H54 (cell line): Measurements from ENCODE around the gene BRAF.
"Not testable (repeated sequence)": the region's sequence is repeated elsewhere in the genome, so short reads cannot be mapped to it uniquely, and the experiment has no call there.

Experiments
- DNase-seq: peaks from one replicate; pipeline ENCODE4 v3.0.0; 2011; ENCODE audit warnings: low spot score, mixed read lengths; ENCODE audit not compliant: insufficient read length
- FAIRE-seq: peaks from 3 replicates; lab custom pipeline; 2011; peaks lifted over from hg19 to GRCh38; lab: Jason Lieb, UNC
- POLR2A ChIP-seq: IDR thresholded peaks from 2 replicates; pipeline ENCODE4 v1.6.1; 2011; ENCODE audit warnings: low read depth, mild to moderate bottlenecking, low read length

The BRAF gene

GRCh38 chr7:140924821-140925421, at the start of gene BRAF:
Gene BRAF, minus strand, starts transcription at chr7:140924929. Its CDS starts 226 bp downstream, at chr7:140924703.
- peak; percentile 52 for TF ChIP-seq POLR2A
- FAIRE-seq, result peak; percentile 67
- peak; percentile 75 for DNase-seq

- FAIRE-seq, result no peak
- TF ChIP-seq POLR2A, result no peak
- DNase-seq, result no peak
Observed at GRCh38 chr7:140972876-140973829, 48.4 kb upstream of the BRAF start.

DNA sequence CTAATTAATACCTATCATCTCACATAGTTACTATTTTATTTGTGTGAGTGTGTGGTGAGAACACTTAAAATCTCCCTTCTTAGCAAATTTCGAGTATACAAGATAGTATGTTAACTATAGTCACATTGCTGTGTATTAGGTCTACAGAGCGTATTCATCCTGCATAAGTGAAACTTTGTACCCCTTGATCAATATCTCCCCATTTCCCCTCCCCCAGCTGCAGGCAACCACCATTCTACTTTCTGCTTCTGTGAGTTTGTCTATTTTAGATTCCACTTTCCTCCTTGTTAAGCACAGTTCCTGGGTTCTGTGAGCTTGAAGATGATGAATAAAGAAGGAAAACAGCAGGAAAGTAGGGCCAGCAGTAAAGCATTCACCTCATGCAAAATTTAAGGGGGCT, 47.6 kb upstream of the BRAF start:
- no peak for FAIRE-seq
- no peak for TF ChIP-seq POLR2A

DNA sequence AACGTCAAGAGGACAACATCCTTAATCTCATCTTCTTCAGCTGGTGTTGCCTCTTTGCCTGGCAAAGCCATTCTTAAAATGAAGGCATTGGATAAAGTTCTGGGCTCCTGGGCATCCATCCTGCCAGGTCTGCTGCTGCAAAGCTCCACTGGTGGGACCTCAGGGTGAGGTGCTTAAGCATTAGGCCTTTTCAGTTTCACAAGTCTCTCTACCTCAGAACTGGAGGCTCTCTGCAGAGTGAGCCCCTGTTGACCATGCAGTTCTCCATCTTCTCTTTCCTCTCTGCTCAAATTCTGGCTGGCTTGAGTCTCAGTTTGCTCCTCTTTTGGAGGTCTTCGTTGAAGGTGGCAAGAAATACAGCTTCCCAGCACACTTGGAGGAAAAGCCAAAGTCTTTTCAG, 42.7 kb upstream of the BRAF start:
- TF ChIP-seq POLR2A, result no peak
- FAIRE-seq (no peak), DNase-seq (no peak)

More for the DNA sequence above, 47.6 kb upstream of the BRAF start:
- DNase-seq, result no peak

DNA sequence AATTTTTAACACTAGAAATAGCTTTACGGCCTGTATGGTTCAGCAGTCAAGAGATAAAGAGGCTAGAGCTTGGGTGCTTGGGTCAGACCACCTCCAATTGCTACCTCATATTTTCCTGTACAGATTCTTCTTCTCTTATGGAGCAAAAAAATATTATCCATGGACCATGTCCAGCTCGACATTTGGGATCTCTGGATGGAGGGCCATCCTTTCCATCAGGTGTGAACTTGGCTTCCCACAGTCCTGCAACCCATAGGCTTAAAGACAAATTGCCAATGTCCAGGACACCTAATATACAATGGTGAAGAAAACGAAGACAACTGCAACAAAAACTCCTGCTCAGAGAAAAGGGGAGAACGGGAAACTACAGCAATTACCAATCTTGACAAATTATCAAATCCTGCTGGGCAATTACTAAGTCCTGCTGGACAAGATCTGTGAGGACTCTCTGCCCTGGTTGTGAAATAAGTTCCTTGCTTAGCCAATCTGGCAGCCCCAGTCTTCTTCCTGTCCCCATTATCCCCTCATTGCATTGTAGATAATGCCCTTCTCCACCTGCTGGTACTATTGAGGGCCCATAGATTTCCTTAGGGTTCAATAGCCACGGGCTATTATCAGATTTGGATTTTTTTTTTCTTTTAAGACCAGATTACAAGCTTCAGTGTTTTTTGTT, 42.0 kb upstream of the BRAF start:
- FAIRE-seq (no peak), DNase-seq (no peak)
- TF ChIP-seq POLR2A, result no peak

DNA sequence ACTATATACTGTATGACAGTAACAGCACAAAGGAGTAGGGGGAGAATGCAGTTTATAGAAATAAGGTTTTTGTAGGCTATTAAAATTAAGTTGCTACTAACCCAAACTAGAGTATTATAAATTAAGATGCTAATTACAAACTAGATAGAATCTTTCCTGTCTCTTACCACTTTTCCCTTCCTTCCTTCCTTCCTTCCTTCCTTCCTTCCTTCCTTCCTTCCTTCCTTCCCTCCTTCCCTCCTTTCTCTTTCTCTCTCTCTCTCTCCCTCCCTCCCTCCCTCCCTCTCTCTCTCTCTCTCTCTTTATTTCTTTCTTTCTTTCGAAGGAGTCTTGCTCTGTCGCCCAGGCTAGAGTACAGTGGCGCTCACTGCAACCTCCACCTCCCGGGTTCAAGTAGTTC, 36.4 kb upstream of the BRAF start:
- DNase-seq (no peak), FAIRE-seq (no peak)
- TF ChIP-seq POLR2A, result no peak

- FAIRE-seq, DNase-seq: not testable (repeated sequence)
Observed at GRCh38 chr7:140956997-140957396, 32.3 kb upstream of the BRAF start.

GRCh38 chr7:140945940-140946339, 21.2 kb upstream of the BRAF start:
- no peak for TF ChIP-seq POLR2A
- FAIRE-seq, result no peak
- DNase-seq, result no peak

DNA sequence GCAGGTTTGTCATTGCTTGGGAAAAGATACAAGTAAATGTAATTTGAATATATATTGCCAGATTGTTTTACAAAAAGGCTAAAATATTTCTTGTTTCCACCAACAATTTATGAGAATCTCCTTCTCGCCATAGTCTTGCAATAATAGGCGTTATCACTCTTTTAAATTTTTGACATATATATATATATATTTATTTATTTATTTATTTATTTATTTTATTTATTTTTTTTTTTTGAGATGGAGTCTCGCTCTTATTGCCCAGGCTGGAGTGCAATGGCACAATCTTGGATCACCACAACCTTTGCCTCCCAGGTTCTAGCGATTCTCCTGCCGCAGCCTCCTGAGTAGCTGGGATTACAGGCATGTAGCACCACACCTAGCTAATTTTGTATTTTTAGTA, 17.5 kb upstream of the BRAF start:
- FAIRE-seq, DNase-seq: not testable (repeated sequence)

DNA sequence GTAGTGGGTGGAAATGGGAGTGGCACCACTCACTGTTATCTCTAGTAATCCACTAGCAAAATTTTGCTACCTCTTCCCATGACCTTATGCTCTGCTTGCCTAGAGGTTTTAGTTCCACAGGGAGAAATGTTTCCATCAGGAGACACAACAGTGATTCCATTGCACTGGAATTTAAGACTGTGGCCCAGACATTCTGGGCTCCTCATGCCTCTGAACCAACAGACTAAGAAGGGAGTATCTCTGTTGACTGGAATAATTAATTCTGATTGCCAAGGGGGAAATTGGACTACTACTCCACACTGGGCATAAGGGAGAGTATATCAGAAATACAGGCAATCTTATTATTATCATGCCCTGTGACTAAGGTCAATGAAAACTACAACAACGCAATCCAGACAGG, 16.2 kb upstream of the BRAF start:
- DNase-seq, result no peak
- no peak for TF ChIP-seq POLR2A
- no peak for FAIRE-seq

DNA sequence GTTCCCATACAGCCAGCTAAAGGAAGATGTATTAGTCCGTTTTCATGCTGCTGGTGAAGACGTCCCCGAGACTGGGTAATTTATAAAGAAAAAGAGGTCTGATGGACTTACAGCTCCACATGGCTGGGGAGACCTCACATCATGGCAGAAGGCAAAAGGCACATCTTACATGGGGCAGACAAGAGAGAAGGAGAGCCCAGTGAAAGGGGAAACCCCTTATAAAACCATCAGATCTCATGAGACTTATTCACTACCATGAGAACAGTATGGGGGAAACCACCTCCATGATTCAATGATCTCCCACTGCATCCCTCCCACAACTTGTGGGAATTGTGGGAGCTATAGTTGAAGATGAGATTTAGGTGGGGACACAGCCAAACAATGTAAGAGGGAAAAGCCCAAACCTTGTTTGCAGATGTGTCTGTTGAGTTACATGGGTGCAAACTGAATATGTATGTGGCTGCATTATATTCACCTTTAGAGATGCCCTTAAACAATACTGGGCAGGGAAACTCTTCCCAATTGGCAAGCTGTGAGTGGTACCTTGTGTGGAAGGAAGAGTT, 13.1 kb upstream of the BRAF start:
- no peak for FAIRE-seq
- TF ChIP-seq POLR2A, result no peak
- DNase-seq, result no peak

GRCh38 chr7:140928491-140929309, 4.0 kb upstream of the BRAF start:
- TF ChIP-seq POLR2A, result no peak
- FAIRE-seq (no peak), DNase-seq (no peak)

- FAIRE-seq, DNase-seq: not testable (repeated sequence)
Observed at GRCh38 chr7:140927945-140928344, 3.2 kb upstream of the BRAF start.
